OCI-LY3 (cell line): ENCODE results near the gene RLN2.
"Not testable (repeated sequence)": the region's sequence is repeated elsewhere in the genome, so short reads cannot be mapped to it uniquely, and the experiment has no call there.

Source experiments
- H2AFZ ChIP-seq: fragments of 200-600, 300-600 bp; shearing (Covaris generic); 2 replicates; pipeline ENCODE4 v1.6.0; 2014; ENCODE audit warnings: antibody characterized with exemption, low read depth, low read length
- H3K27ac ChIP-seq: fragments of 200-600, 300-600 bp; sonication (generic); 2 replicates; pipeline ENCODE4 v1.5.1; 2014; ENCODE audit warnings: mild to moderate bottlenecking, low read length, moderate library complexity, mixed read lengths
- H3K27me3 ChIP-seq: fragments of 200-600, 300-600 bp; sonication (generic); 2 replicates; pipeline ENCODE4 v1.6.1; 2014; ENCODE audit warnings: low read depth, low read length, mixed read lengths
- H3K36me3 ChIP-seq: fragments of 200-600, 300-600 bp; sonication (generic); replicated peaks from 2 replicates; pipeline ENCODE3; 2014; ENCODE audit warnings: low read depth, low read length, mixed read lengths
- H3K4me1 ChIP-seq: fragments of 300-600, 200-600 bp; sonication (generic); 2 replicates; pipeline ENCODE4 v1.6.1; 2014; ENCODE audit warnings: low read length, mixed read lengths
- H3K4me2 ChIP-seq: fragments of 200-600, 300-600 bp; sonication (generic); 2 replicates; pipeline ENCODE4 v1.6.1; 2014; ENCODE audit warnings: low read length, mixed read lengths
- H3K4me3 ChIP-seq: fragments of 300-600, 200-600 bp; sonication (generic); 2 replicates; pipeline ENCODE4 v1.5.1; 2014; ENCODE audit warnings: antibody characterized with exemption, mild to moderate bottlenecking, low read length, moderate library complexity
- H3K79me2 ChIP-seq: fragments of 300-600, 200-600 bp; shearing (Covaris generic); 2 replicates; pipeline ENCODE4 v1.6.1; 2014; ENCODE audit warnings: mild to moderate bottlenecking, low read length, mixed read lengths
- H3K9ac ChIP-seq: fragments of 300-600, 200-600 bp; shearing (Covaris generic); 2 replicates; pipeline ENCODE4 v1.6.0; 2014; ENCODE audit warnings: mild to moderate bottlenecking, low read length, moderate library complexity
- H3K9me3 ChIP-seq: fragments of 200-600, 300-600 bp; shearing (Covaris generic); 2 replicates; pipeline ENCODE4 v1.6.1; 2014; ENCODE audit warnings: low read length, mixed read lengths; ENCODE audit not compliant: insufficient read depth
- H4K20me1 ChIP-seq: fragments of 200-600, 300-600 bp; sonication (generic); 2 replicates; pipeline ENCODE4 v1.6.1; 2016; ENCODE audit warnings: low read length, mixed read lengths; ENCODE audit not compliant: insufficient read depth
- CTCF ChIP-seq: fragments of 200-600, 300-600 bp; sonication (generic); IDR thresholded peaks from 2 replicates; pipeline ENCODE4 v1.5.1; 2014; ENCODE audit warnings: antibody characterized with exemption, low read length, low read depth
- EZH2phosphoT487 ChIP-seq: fragments of 200-600 bp; shearing (Covaris generic); IDR thresholded peaks from 2 replicates; pipeline ENCODE4 v1.6.1; 2018; ENCODE audit warnings: antibody characterized with exemption, mixed run types, low read depth

The RLN2 gene

GRCh38 chr9:5321058-5321457, 16.5 kb upstream of the RLN2 start:
- H3K27me3 ChIP-seq, result no peaks in the 10 kb centered on the region
- H3K4me3 ChIP-seq, result no peak overlapping the region
- TF ChIP-seq EZH2phosphoT487 (no peak), CTCF (peak; percentile 22)
- H3K9me3 ChIP-seq, result no peaks in the 10 kb centered on the region
- no peaks in the 10 kb centered on the region for H4K20me1 ChIP-seq
- no peak overlapping the region for H3K9ac ChIP-seq
- H3K4me1 ChIP-seq, result no peaks in the 10 kb centered on the region
- H3K79me2 ChIP-seq, result no peaks in the 10 kb centered on the region
- no peak overlapping the region for H3K4me2 ChIP-seq
- H2AFZ ChIP-seq, result no peak overlapping the region
- H3K36me3 ChIP-seq, result no peaks in the 10 kb centered on the region
- H3K27ac ChIP-seq, result no peak overlapping the region

DNA sequence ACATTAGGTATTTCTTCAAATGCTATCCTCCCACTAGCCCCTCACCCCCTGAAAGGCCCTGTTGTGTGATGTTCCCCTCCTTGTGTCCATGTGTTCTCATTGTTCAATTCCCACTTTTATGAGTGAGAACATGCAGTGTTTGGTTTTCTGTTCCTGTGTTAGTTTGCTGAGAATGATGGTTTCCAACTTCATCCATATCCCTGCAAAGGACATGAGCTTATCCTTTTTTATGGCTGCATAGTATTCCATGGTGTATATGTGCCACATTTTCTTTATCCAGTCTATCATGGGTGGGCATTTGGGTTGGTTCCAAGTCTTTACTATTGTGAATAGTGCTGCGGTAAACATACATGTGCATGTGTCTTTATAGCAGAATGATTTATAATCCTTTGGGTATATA, 11.9 kb upstream of the RLN2 start:
- H3K4me3 ChIP-seq, H3K27me3 ChIP-seq, H3K27ac ChIP-seq, H3K9ac ChIP-seq, H3K36me3 ChIP-seq, H2AFZ ChIP-seq, H3K4me2 ChIP-seq, H3K79me2 ChIP-seq, H4K20me1 ChIP-seq, H3K4me1 ChIP-seq: not testable (repeated sequence)
- H3K9me3 ChIP-seq, result peaks cover 11% of the 10 kb centered on the region; the same call in 1 of the 2 replicates

- Histone ChIP-seq H3K79me2 (no peaks in the 10 kb centered on the region), H3K9me3 (peaks cover 11% of the 10 kb centered on the region; the same call in 1 of the 2 replicates), H3K4me3 (no peak overlapping the region), H4K20me1 (no peaks in the 10 kb centered on the region), H2AFZ (no peak overlapping the region), H3K27ac (no peak overlapping the region), H3K4me1 (peaks cover 6% of the 10 kb centered on the region; the same call in 1 of the 2 replicates), H3K27me3 (no peaks in the 10 kb centered on the region), H3K36me3 (no peaks in the 10 kb centered on the region), H3K4me2 (no peak overlapping the region), H3K9ac (no peak overlapping the region)
- TF ChIP-seq CTCF (no peak), EZH2phosphoT487 (no peak)
Measured at GRCh38 chr9:5315187-5315923, 10.8 kb upstream of the RLN2 start.

GRCh38 chr9:5310851-5311250, 6.3 kb upstream of the RLN2 start:
- no peak overlapping the region for H3K27ac ChIP-seq
- H3K27me3 ChIP-seq, result no peaks in the 10 kb centered on the region
- no peak for TF ChIP-seq EZH2phosphoT487
- no peak for TF ChIP-seq CTCF

More at GRCh38 chr9:5310851-5311250, 6.3 kb upstream of the RLN2 start:
- Histone ChIP-seq H2AFZ (no peak overlapping the region), H3K36me3 (no peaks in the 10 kb centered on the region), H3K79me2 (no peaks in the 10 kb centered on the region), H3K9ac (no peak overlapping the region), H3K4me2 (no peak overlapping the region), H3K4me3 (no peak overlapping the region), H4K20me1 (no peaks in the 10 kb centered on the region), H3K9me3 (peaks cover 11% of the 10 kb centered on the region; the same call in 1 of the 2 replicates), H3K4me1 (peaks cover 6% of the 10 kb centered on the region; the same call in 1 of the 2 replicates)
